A375 (cell line): ENCODE data around the gene ACRBP. TPM values are rescaled to one million over a fixed set of nuclear protein-coding genes. Genes with fewer than 3 reads are reported as not detected.

Experiments
- total RNA-seq: library from RNA; depleted of rRNA; stranded (reverse); fragments of >200 nt; shearing (Covaris generic); gene quantifications from 2 replicates; pipeline ENCODE4 v1.2.3, GENCODE V29; 2014; rRNA removed

ACRBP gene
- total RNA-seq = not detected in 2 replicates

GRCh38 chr12:6647083-6647604, at the start of gene ACRBP:
ACRBP (minus strand) TSS chr12:6647432; CDS start chr12:6647366, 66 bp downstream.

GRCh38 chr12:6688999-6689882, 42.0 kb upstream of the ACRBP start, which contains the start of gene ZNF384:
ZNF384 (minus strand) TSS chr12:6689375; CDS start chr12:6679520, 9,855 bp downstream.

GRCh38 chr12:6662906-6663742, 15.9 kb upstream of the ACRBP start, which contains the start of gene ING4:
ING4 (minus strand) TSS chr12:6663119; CDS start chr12:6663101, 18 bp downstream.

GRCh38 chr12:6635856-6636531, 11.2 kb downstream of the ACRBP start, which contains the start of gene LPAR5:
LPAR5 (minus strand) TSS chr12:6635959; CDS start chr12:6621248, 14,711 bp downstream.

Other genes with a start within 250 kb of the ACRBP start
- gene CD27, start 202.5 kb downstream of the ACRBP start, total RNA-seq = not detected in 2 replicates
- 8.4 and 9.3 TPM in 2 replicates for gene TAPBPL, start 195.4 kb downstream of the ACRBP start, total RNA-seq
- 11.0 and 12.0 TPM in 2 replicates for gene VAMP1, start 176.8 kb downstream of the ACRBP start, total RNA-seq
- 202 and 259 TPM in 2 replicates for gene MRPL51, start 154.2 kb downstream of the ACRBP start, total RNA-seq
- gene NCAPD2, start 153.3 kb downstream of the ACRBP start, total RNA-seq = 185 and 195 TPM in 2 replicates
- 9,533 and 10,599 TPM in 2 replicates for gene GAPDH, start 112.9 kb downstream of the ACRBP start, total RNA-seq
- gene IFFO1, start 91.4 kb downstream of the ACRBP start, total RNA-seq = 11.2 and 11.7 TPM in 2 replicates
- gene NOP2, start 79.1 kb downstream of the ACRBP start, total RNA-seq = 115 and 143 TPM in 2 replicates
- 322 and 354 TPM in 2 replicates for gene CHD4, start 40.1 kb downstream of the ACRBP start, total RNA-seq
- gene LPAR5, start 11.5 kb downstream of the ACRBP start, total RNA-seq = 0.40 and 0.98 TPM in 2 replicates
- 41.6 and 45.4 TPM in 2 replicates for gene ING4, start 15.7 kb upstream of the ACRBP start, total RNA-seq
- 32.5 and 32.7 TPM in 2 replicates for gene ZNF384, start 41.9 kb upstream of the ACRBP start, total RNA-seq
- gene PIANP, start 53.4 kb upstream of the ACRBP start, total RNA-seq = 0.08 TPM in 1 of 2 replicates, not detected in the other
- gene COPS7A, start 76.6 kb upstream of the ACRBP start, total RNA-seq = 107 and 109 TPM in 2 replicates
- gene MLF2, start 105.7 kb upstream of the ACRBP start, total RNA-seq = 248 and 252 TPM in 2 replicates
- 130 and 133 TPM in 2 replicates for gene PTMS, start 118.9 kb upstream of the ACRBP start, total RNA-seq
- gene LAG3, start 125.1 kb upstream of the ACRBP start, total RNA-seq = 0.64 and 1.4 TPM in 2 replicates
- 0.04 TPM in 1 of 2 replicates, not detected in the other for gene CD4, start 142.1 kb upstream of the ACRBP start, total RNA-seq
- 2.7 and 3.7 TPM in 2 replicates for gene GPR162, start 174.4 kb upstream of the ACRBP start, total RNA-seq
- 24.4 and 25.4 TPM in 2 replicates for gene P3H3, start 181.0 kb upstream of the ACRBP start, total RNA-seq
- gene GNB3, start 193.5 kb upstream of the ACRBP start, total RNA-seq = 0.60 and 1.5 TPM in 2 replicates
- 59.8 and 88.8 TPM in 2 replicates for gene CDCA3, start 203.9 kb upstream of the ACRBP start, total RNA-seq
- 104 and 105 TPM in 2 replicates for gene USP5, start 204.7 kb upstream of the ACRBP start, total RNA-seq
- 1,258 and 1,261 TPM in 2 replicates for gene TPI1, start 220.1 kb upstream of the ACRBP start, total RNA-seq
- gene SPSB2, start 225.9 kb upstream of the ACRBP start, total RNA-seq = 16.9 and 18.4 TPM in 2 replicates